T-cell (primary cell): ENCODE measurements around the gene MAP3K6. TPM values are rescaled to one million over a fixed set of nuclear protein-coding genes. Genes with fewer than 3 reads are reported as not detected.

Experiments used
- ATAC-seq, 4 experiments: fragments of 200-7000 bp in 3 of 4; fragments of 150-1000 bp in 1 of 4; cut with Tn5 transposase; replicated peaks in 1 of 4; 1 replicate in 3 of 4; 2 replicates in 1 of 4; pipeline ENCODE4 v1.10.0; 2021; ENCODE audit warnings: moderate library complexity in 3 of 4, mild to moderate bottlenecking in 2 of 4, moderate number of reproducible peaks in 1 of 4
- CTCF ChIA-PET, 2 donors: fragments of 300-600 bp; sonication (Branson Sonifier 250); formaldehyde crosslinking; loops; one replicate each; lab custom pipeline; 2022; ENCODE audit warnings: antibody characterized with exemption in 2 of 2; lab: Charles Lee
- POLR2A ChIA-PET, 2 donors: fragments of 300-600 bp; sonication (Branson Sonifier 250); formaldehyde crosslinking; loops; one replicate each; lab custom pipeline; 2022; ENCODE audit warnings: antibody characterized with exemption in 2 of 2; lab: Charles Lee
- DNase-seq, 35 experiments: peaks; one replicate each; pipeline versions ENCODE4 v3.0.0 to v3.0.0-alpha.2; 2013 to 2023
- H3K27ac ChIP-seq: one replicate; pipeline ENCODE4 v1.5.1; 2013; ENCODE audit warnings: low read length
- H3K27me3 ChIP-seq, 2 experiments: replicated peaks in 1 of 2; 1 replicate in 1 of 2; 2 replicates in 1 of 2; pipeline versions ENCODE4 v1.6.1 to v1.7.0; 2013; ENCODE audit warnings: low read length in 1 of 2, mixed read lengths in 1 of 2; ENCODE audit not compliant: control insufficient read depth in 2 of 2, insufficient read depth in 2 of 2; ENCODE audit errors: extremely low read depth in 1 of 2
- H3K36me3 ChIP-seq, 2 donors: 1 replicate in 1 of 2; 2 replicates in 1 of 2; pipeline versions ENCODE4 v1.6.1 to v1.7.0; 2013; ENCODE audit warnings: low read length in 1 of 2; ENCODE audit not compliant: control insufficient read depth in 2 of 2, insufficient read depth in 1 of 2; ENCODE audit errors: extremely low read depth in 1 of 2
- H3K4me1 ChIP-seq, 2 experiments: 1 replicate in 1 of 2; 2 replicates in 1 of 2; pipeline versions ENCODE4 v1.6.1 to v1.7.0; 2013; ENCODE audit warnings: low read length in 2 of 2, mixed read lengths in 1 of 2; ENCODE audit not compliant: insufficient read depth in 2 of 2, control insufficient read depth in 1 of 2; ENCODE audit errors: extremely low read depth in 1 of 2
- H3K4me3 ChIP-seq, 2 donors: 1 replicate in 1 of 2; 2 replicates in 1 of 2; pipeline versions ENCODE4 v1.5.1 to v1.7.0; 2013; ENCODE audit warnings: mild to moderate bottlenecking in 2 of 2, low read length in 1 of 2, moderate library complexity in 1 of 2; ENCODE audit not compliant: control insufficient read depth in 1 of 2; ENCODE audit errors: extremely low read depth in 1 of 2
- H3K9me3 ChIP-seq: 2 replicates; pipeline ENCODE4 v1.7.0; 2013
- H3K27ac Mint-ChIP-seq, 2 donors: one replicate each; pipeline ENCODE4 v1.8.0; 2020 to 2021; ENCODE audit warnings: mild to moderate bottlenecking in 2 of 2, mixed read lengths in 2 of 2
- H3K27me3 Mint-ChIP-seq, 2 donors: one replicate each; pipeline ENCODE4 v1.8.0; 2021 to 2022; ENCODE audit warnings: mixed read lengths in 2 of 2
- H3K36me3 Mint-ChIP-seq: one replicate; pipeline ENCODE4 v1.8.0; 2021; ENCODE audit warnings: mixed read lengths
- H3K4me1 Mint-ChIP-seq, 3 donors: one replicate each; pipeline ENCODE4 v1.8.0; 2020 to 2022; ENCODE audit warnings: mixed read lengths in 3 of 3, mild to moderate bottlenecking in 1 of 3
- H3K4me3 Mint-ChIP-seq, 3 donors: one replicate each; pipeline ENCODE4 v1.8.0; 2020 to 2022; ENCODE audit warnings: mild to moderate bottlenecking in 3 of 3, mixed read lengths in 3 of 3, moderate library complexity in 3 of 3
- H3K9me3 Mint-ChIP-seq, 3 donors: one replicate each; pipeline ENCODE4 v1.8.0; 2020 to 2022; ENCODE audit warnings: mixed read lengths in 3 of 3
- WGBS: methylation state at CpG from one replicate; pipeline ENCODE4 v1.1.5; 2013; ENCODE audit warnings: missing lambda C conversion rate; ENCODE audit not compliant: insufficient coverage; 5-methylcytosine and 5-hydroxymethylcytosine counted together
- total RNA-seq, 35 experiments: library from RNA in 6 of 35; stranded (reverse) in 6 of 35; fragments of 120-200 nt in 1 of 35; gene quantifications; one replicate each; pipeline versions ENCODE4 v1.2.1 to v1.2.4 and lab custom pipeline; 2013 to 2026

Gene MAP3K6
- total RNA-seq, 5 donors from 2014 or later (not counting 1 experiment from before 2014, with no cell fraction given), result 7.0 to 31.1 (median 12.8) TPM

DNA sequence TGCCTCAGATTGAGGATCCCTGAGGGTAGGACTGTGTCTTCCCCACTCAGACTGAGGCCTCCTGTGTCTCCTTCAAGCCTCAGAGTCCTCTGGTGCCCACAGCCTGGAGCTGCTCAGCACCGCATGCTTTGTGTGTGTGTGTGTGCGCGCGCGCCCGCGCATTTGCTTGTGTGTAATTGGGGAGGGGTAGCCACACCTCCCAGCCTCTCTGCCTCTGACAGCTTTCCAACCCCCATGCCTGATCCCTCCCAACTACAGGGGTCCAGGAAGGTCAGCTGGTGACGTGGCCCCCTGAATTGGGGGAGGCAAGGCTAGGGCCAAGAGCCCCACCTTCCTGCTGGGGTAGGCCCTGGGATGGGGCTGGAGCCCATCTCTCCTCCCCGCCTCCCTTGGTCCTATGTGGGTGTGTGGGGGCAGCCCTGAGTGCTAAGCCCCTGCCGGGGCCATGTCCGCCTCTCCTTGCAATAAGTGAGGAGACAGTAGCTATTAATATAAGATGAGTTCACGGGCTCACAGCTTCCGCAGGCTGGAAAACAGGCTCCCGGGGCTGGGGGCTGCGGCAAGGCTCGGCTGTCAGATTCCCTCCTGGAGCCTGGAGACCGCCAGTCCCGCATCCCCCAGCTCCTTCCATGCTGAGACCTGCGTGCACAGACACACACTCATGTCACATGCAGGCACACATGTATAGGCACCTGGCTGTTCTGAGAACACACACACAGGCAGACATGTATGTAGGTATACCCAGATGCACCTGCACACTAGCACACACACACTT is 32.7 kb upstream of the MAP3K6 start:
- peak overlapping the region in 1 of 2 donors; percentile 28 for H3K27ac Mint-ChIP-seq
- DNase-seq, result no peak
- Histone ChIP-seq H3K27me3 (peaks cover 0 to 4% of the 10 kb centered on the region in 2 experiments), H3K4me1 (peaks cover 4 to 33% of the 10 kb centered on the region in 2 experiments), H3K4me3 (no peak overlapping the region), H3K36me3 (peaks cover 0 to 2% of the 10 kb centered on the region in 2 donors), H3K9me3 (no peaks in the 10 kb centered on the region), H3K27ac (no peak overlapping the region)
- H3K4me3 Mint-ChIP-seq, result no peak overlapping the region
- POLR2A ChIA-PET, result no interaction called here
- H3K9me3 Mint-ChIP-seq, result no peaks in the 10 kb centered on the region
- H3K27me3 Mint-ChIP-seq, result no peaks in the 10 kb centered on the region
- H3K4me1 Mint-ChIP-seq, result peaks cover 33 to 42% (median 35%) of the 10 kb centered on the region in 3 donors
- CTCF ChIA-PET, result interaction anchor here in 1 of 2 donors (0.8 to 1.2 kb wide), 2 partner anchors 67 to 270 kb away, joined by 3 read pairs; no protein-coding TSS in a partner anchor
- 97% methylated on average over 5 of the region's 19 CpGs for WGBS
- no peaks in the 10 kb centered on the region for H3K36me3 Mint-ChIP-seq
- ATAC-seq, result no peak

- Mint-ChIP-seq H3K27ac (peak overlapping the region; percentile 28 to 64), H3K9me3 (no peaks in the 10 kb centered on the region), H3K4me1 (peaks cover 27 to 36% (median 27%) of the 10 kb centered on the region in 3 donors), H3K27me3 (no peaks in the 10 kb centered on the region), H3K36me3 (no peaks in the 10 kb centered on the region), H3K4me3 (no peak overlapping the region)
- Histone ChIP-seq H3K27ac (no peak overlapping the region), H3K4me1 (peaks cover 4 to 28% of the 10 kb centered on the region in 2 experiments), H3K36me3 (peaks cover 0 to 2% of the 10 kb centered on the region in 2 donors), H3K9me3 (no peaks in the 10 kb centered on the region), H3K27me3 (peaks cover 0 to 4% of the 10 kb centered on the region in 2 experiments), H3K4me3 (no peak overlapping the region)
- DNase-seq (no peak), ATAC-seq (no peak)
- POLR2A ChIA-PET, result no interaction called here
- CTCF ChIA-PET, result interaction anchor here (0.8 to 4.6 kb wide), 4 partner anchors 66 to 271 kb away, joined by 3 to 44 read pairs (median 22); no protein-coding TSS in a partner anchor
- whole genome bisulfite sequencing, result 75% methylated on average over 3 of the region's 4 CpGs
Observed at GRCh38 chr1:27398405-27399149, 31.8 kb upstream of the MAP3K6 start.

GRCh38 chr1:27397749-27398148 is 31.0 kb upstream of the MAP3K6 start:
- Histone ChIP-seq H3K4me3 (no peak overlapping the region), H3K27ac (no peak overlapping the region), H3K36me3 (peaks cover 0 to 2% of the 10 kb centered on the region in 2 donors), H3K4me1 (peaks cover 4 to 23% of the 10 kb centered on the region in 2 experiments), H3K9me3 (no peaks in the 10 kb centered on the region), H3K27me3 (peaks cover 0 to 9% of the 10 kb centered on the region in 2 experiments)
- POLR2A ChIA-PET, result no interaction called here
- 81% methylated on average over 4 of the region's 7 CpGs for WGBS
- CTCF ChIA-PET, result interaction anchor here (0.6 to 4.6 kb wide), 4 partner anchors 97 to 962 kb away, joined by 6 to 44 read pairs (median 30); no protein-coding TSS in a partner anchor
- H3K36me3 Mint-ChIP-seq, result no peaks in the 10 kb centered on the region
- H3K27me3 Mint-ChIP-seq, result no peaks in the 10 kb centered on the region
- peaks cover 18 to 30% (median 21%) of the 10 kb centered on the region in 3 donors for H3K4me1 Mint-ChIP-seq
- no peaks in the 10 kb centered on the region for H3K9me3 Mint-ChIP-seq
- H3K4me3 Mint-ChIP-seq, result no peak overlapping the region
- DNase-seq (no peak), ATAC-seq (no peak)
- peak overlapping the region in 1 of 2 donors; percentile 27 for H3K27ac Mint-ChIP-seq

DNA sequence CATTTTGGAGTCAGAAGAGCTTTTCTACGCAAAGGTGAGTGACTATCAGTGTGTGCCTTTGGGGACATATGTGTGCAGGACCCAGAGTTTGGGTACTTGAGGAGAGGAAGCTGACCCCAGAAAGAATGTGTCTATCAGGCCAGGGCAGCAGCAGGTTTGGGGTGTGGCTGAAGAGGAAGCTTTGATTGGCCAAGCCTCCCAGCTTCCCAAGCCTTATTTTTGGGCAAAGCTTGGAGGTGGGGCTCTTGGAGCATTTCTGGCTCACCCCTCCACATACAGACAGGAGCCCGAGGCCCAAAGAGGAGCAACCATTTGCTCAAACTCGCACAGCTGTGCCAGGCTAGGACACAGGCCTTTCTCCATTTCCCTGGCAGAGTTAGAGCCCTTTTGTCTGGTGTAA is 30.3 kb upstream of the MAP3K6 start:
- H3K36me3 ChIP-seq, result peaks cover 0 to 2% of the 10 kb centered on the region in 2 donors
- no peaks in the 10 kb centered on the region for H3K9me3 Mint-ChIP-seq
- H3K36me3 Mint-ChIP-seq, result no peaks in the 10 kb centered on the region
- no peak overlapping the region for H3K27ac Mint-ChIP-seq
- peaks cover under 1 to 21% of the 10 kb centered on the region in 2 experiments for H3K4me1 ChIP-seq
- H3K4me3 Mint-ChIP-seq, result no peak overlapping the region
- ChIA-PET CTCF (interaction anchor here (1.2 to 4.6 kb wide), 4 partner anchors 19 to 100 kb away, joined by 6 to 44 read pairs (median 30); no protein-coding TSS in a partner anchor), POLR2A (no interaction called here)
- no peaks in the 10 kb centered on the region for H3K9me3 ChIP-seq
- no peak for ATAC-seq
- peaks cover 0 to 2% of the 10 kb centered on the region in 2 donors for H3K27me3 Mint-ChIP-seq
- no peak overlapping the region for H3K4me3 ChIP-seq
- peaks cover 0 to 10% of the 10 kb centered on the region in 2 experiments for H3K27me3 ChIP-seq
- peaks cover 18 to 27% (median 20%) of the 10 kb centered on the region in 3 donors for H3K4me1 Mint-ChIP-seq
- 86% methylated on average over 2 of the region's 3 CpGs for WGBS
- no peak overlapping the region for H3K27ac ChIP-seq
- no peak for DNase-seq

DNA sequence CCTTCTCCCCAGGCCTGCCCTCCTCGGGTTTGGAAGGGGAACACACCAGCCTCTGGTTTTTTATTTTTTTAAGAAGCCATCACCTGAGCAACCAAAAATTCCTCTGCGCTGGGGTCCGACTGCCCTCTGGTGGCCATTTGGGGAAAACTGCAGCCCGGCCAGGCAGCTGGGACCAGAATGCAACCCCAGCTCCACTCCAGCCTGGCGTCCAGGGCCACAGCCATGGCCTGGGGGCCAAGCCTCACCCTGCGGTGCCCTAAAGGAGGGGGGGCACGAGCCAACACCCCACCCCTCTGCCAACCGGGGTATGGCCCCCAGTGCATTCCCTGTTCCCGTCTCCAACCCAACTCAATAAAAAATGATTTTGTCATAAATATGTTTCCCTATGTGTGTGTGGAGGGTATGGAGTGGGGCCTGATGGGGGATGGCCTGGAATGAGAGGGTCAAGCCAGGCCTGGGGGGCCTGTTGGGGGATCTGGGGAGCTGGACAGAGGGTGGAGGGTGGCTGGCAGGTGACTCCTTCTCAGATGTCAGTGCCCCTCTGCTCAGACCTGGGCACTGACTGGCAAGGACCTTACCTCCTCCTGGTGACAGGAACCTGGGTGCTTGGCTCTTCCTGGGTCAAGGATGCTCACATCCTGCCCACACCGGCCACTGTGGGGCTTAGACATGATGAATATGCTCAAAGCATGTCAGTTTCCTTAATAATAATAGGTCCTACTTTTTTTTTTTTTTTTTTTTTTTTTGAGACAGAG is 28.9 kb upstream of the MAP3K6 start:
- ATAC-seq (peak; percentile 17 to 34 (median 20)), DNase-seq (peak; percentile 55 to 90 (median 75))
- WGBS, result 2% methylated on average over 5 of the region's 10 CpGs
- no peaks in the 10 kb centered on the region for H3K36me3 ChIP-seq
- ChIA-PET CTCF (interaction anchor here (0.7 to 4.6 kb wide), 15 partner anchors 20 to 369 kb away, joined by 3 to 44 read pairs (median 4); partner anchors contain the start of gene AHDC1 (in 1 of the 2)), POLR2A (interaction anchor here in 1 of 2 donors (0.5 to 0.7 kb wide), 2 partner anchors 219 to 352 kb away, joined by 5 to 6 read pairs; no protein-coding TSS in a partner anchor)
- H3K4me3 Mint-ChIP-seq, result no peak overlapping the region
- H3K4me3 ChIP-seq, result no peak overlapping the region
- no peaks in the 10 kb centered on the region for H3K9me3 ChIP-seq
- H3K27ac Mint-ChIP-seq, result no peak overlapping the region
- peaks cover 0 to 3% of the 10 kb centered on the region in 2 donors for H3K27me3 Mint-ChIP-seq
- H3K4me1 Mint-ChIP-seq, result peaks cover 16 to 28% (median 21%) of the 10 kb centered on the region in 3 donors
- H3K36me3 Mint-ChIP-seq, result no peaks in the 10 kb centered on the region
- peaks cover 0 to 22% of the 10 kb centered on the region in 2 experiments for H3K27me3 ChIP-seq
- H3K4me1 ChIP-seq, result peaks cover 5 to 30% of the 10 kb centered on the region in 2 experiments
- H3K27ac ChIP-seq, result no peak overlapping the region
- no peaks in the 10 kb centered on the region for H3K9me3 Mint-ChIP-seq
